GM18499 (cell line): ENCODE measurements around the gene IFNL2.
"Not testable (repeated sequence)": the region's sequence is repeated elsewhere in the genome, so short reads cannot be mapped to it uniquely, and the experiment has no call there.

Experiments
- ATAC-seq: cut with Tn5 transposase; IDR thresholded peaks from one replicate; pipeline ENCODE4 v1.9.1; 2021; ENCODE audit warnings: moderate number of reproducible peaks; ENCODE audit not compliant: insufficient read depth, unreplicated experiment

Gene IFNL2

GRCh38 chr19:39268085-39268484 is at the start of gene IFNL2:
Gene IFNL2, plus strand, starts transcription at chr19:39268396. Its CDS starts 173 bp downstream, at chr19:39268569.
- not testable (repeated sequence) for ATAC-seq

GRCh38 chr19:39219108-39219507 is 49.1 kb upstream of the IFNL2 start:
- ATAC-seq, result not testable (repeated sequence)

- ATAC-seq, result no peak
Observed at GRCh38 chr19:39223703-39224279, 44.4 kb upstream of the IFNL2 start.

- ATAC-seq, result no peak
Observed at GRCh38 chr19:39224910-39225309, 43.3 kb upstream of the IFNL2 start.

- ATAC-seq, result no peak
Observed at GRCh38 chr19:39230096-39230764, 38.0 kb upstream of the IFNL2 start.

- ATAC-seq, result no peak
Observed at GRCh38 chr19:39232708-39233107, 35.5 kb upstream of the IFNL2 start.

- ATAC-seq, result no peak
Observed at GRCh38 chr19:39236527-39236926, 31.7 kb upstream of the IFNL2 start.

- ATAC-seq, result no peak
Observed at GRCh38 chr19:39237200-39238184, 30.7 kb upstream of the IFNL2 start.

GRCh38 chr19:39238209-39238608 is 30.0 kb upstream of the IFNL2 start:
- no peak for ATAC-seq

GRCh38 chr19:39238944-39239343 is 29.3 kb upstream of the IFNL2 start:
- no peak for ATAC-seq

- ATAC-seq, result no peak
Observed at GRCh38 chr19:39240421-39240820, 27.8 kb upstream of the IFNL2 start.

- ATAC-seq, result not testable (repeated sequence)
Observed at GRCh38 chr19:39243741-39244140, 24.5 kb upstream of the IFNL2 start.

- not testable (repeated sequence) for ATAC-seq
Observed at GRCh38 chr19:39244410-39245100, 23.6 kb upstream of the IFNL2 start, which contains the start of gene IFNL3. Gene IFNL3, minus strand, starts transcription at chr19:39245006. Its CDS starts 39 bp downstream, at chr19:39244967.

GRCh38 chr19:39245166-39245565 is 23.0 kb upstream of the IFNL2 start:
- not testable (repeated sequence) for ATAC-seq

GRCh38 chr19:39246951-39247669 is 21.1 kb upstream of the IFNL2 start:
- no peak for ATAC-seq

GRCh38 chr19:39247701-39248664 is 20.2 kb upstream of the IFNL2 start:
- no peak for ATAC-seq

- no peak for ATAC-seq
Observed at GRCh38 chr19:39248806-39249205, 19.4 kb upstream of the IFNL2 start, which contains the start of gene IFNL4. Gene IFNL4, minus strand, starts transcription at chr19:39248856.

GRCh38 chr19:39251081-39251480 is 17.1 kb upstream of the IFNL2 start:
- no peak for ATAC-seq
